B cell (primary cell): ENCODE measurements around the gene DNAJC4. TPM values are rescaled to one million over a fixed set of nuclear protein-coding genes. Genes with fewer than 3 reads are reported as not detected.

Experiments used
- ATAC-seq: fragments of 200-7000 bp; cut with Tn5 transposase; one replicate; pipeline ENCODE4 v1.10.0; 2021; ENCODE audit warnings: low read depth, mild to moderate bottlenecking, moderate number of reproducible peaks, moderate library complexity
- CTCF ChIA-PET: fragments of 350-600 bp; sonication (Branson Sonifier 250); formaldehyde crosslinking; loops from one replicate; lab custom pipeline; 2021; ENCODE audit warnings: antibody characterized with exemption, inconsistent platforms; lab: Charles Lee
- POLR2A ChIA-PET: fragments of 350-600 bp; sonication (Branson Sonifier 250); formaldehyde crosslinking; loops from one replicate; lab custom pipeline; 2021; ENCODE audit warnings: antibody characterized with exemption; lab: Charles Lee
- DNase-seq: peaks from one replicate; pipeline ENCODE4 v3.0.0; 2013
- H2AFZ ChIP-seq: 2 replicates; pipeline ENCODE4 v1.6.1; 2012; ENCODE audit warnings: mild to moderate bottlenecking, low read depth, low read length; ENCODE audit not compliant: insufficient read depth, poor library complexity, severe bottlenecking
- H3K27ac ChIP-seq, 2 donors: 1 replicate in 1 of 2; 2 replicates in 1 of 2; pipeline ENCODE4 v1.5.1; 2012 to 2013; ENCODE audit warnings: low read length in 2 of 2, mild to moderate bottlenecking in 2 of 2, moderate library complexity in 1 of 2
- H3K27me3 ChIP-seq, 4 experiments: fragments of 200-600 bp in 1 of 4; sonication (generic) in 1 of 4; replicated peaks in 1 of 4; 1 replicate in 2 of 4; 2 replicates in 2 of 4; pipeline versions ENCODE4 v1.6.1 to v1.7.0; 2013 to 2016; ENCODE audit warnings: low read length in 3 of 4, mild to moderate bottlenecking in 2 of 4, mixed read lengths in 1 of 4, moderate library complexity in 1 of 4; ENCODE audit not compliant: insufficient read depth in 4 of 4, control insufficient read depth in 3 of 4; ENCODE audit errors: control extremely low read depth in 1 of 4
- H3K36me3 ChIP-seq, 2 experiments: replicated peaks in 1 of 2; 1 replicate in 1 of 2; 2 replicates in 1 of 2; pipeline versions ENCODE4 v1.6.1 to v1.7.1; 2013; ENCODE audit warnings: low read length in 1 of 2; ENCODE audit not compliant: insufficient read depth in 2 of 2, control insufficient read depth in 1 of 2; ENCODE audit errors: control extremely low read depth in 1 of 2, extremely low read depth in 1 of 2
- H3K4me1 ChIP-seq, 2 donors: fragments of 200-600 bp in 1 of 2; sonication (generic) in 1 of 2; 1 replicate in 1 of 2; 2 replicates in 1 of 2; pipeline versions ENCODE4 v1.5.1 to v1.6.1; 2013 to 2017; ENCODE audit warnings: low read length in 2 of 2; ENCODE audit not compliant: control insufficient read depth in 2 of 2, insufficient read depth in 2 of 2
- H3K4me2 ChIP-seq: replicated peaks from 2 replicates; pipeline ENCODE3; 2012; ENCODE audit warnings: mild to moderate bottlenecking, low read depth, low read length; ENCODE audit not compliant: poor library complexity, severe bottlenecking
- H3K4me3 ChIP-seq, 5 experiments: fragments of 200-600 bp in 1 of 5; sonication (generic) in 1 of 5; 1 replicate in 3 of 5; 2 replicates in 2 of 5; pipeline versions ENCODE4 v1.5.1 to v1.7.0; 2011 to 2016; ENCODE audit warnings: low read length in 4 of 5, mild to moderate bottlenecking in 4 of 5, low read depth in 2 of 5, control low read depth in 1 of 5, moderate library complexity in 1 of 5; ENCODE audit not compliant: insufficient read depth in 1 of 5; ENCODE audit errors: control extremely low read depth in 1 of 5, extremely low read depth in 1 of 5
- H3K79me2 ChIP-seq: fragments of 200-600 bp; sonication (generic); one replicate; pipeline ENCODE4 v1.6.0; 2016; ENCODE audit warnings: low read length; ENCODE audit not compliant: control insufficient read depth, insufficient read depth
- H3K9ac ChIP-seq: fragments of 200-600 bp; sonication (generic); 2 replicates; pipeline ENCODE4 v1.6.1; 2017; ENCODE audit warnings: mild to moderate bottlenecking, low read length, moderate library complexity
- H3K9me3 ChIP-seq, 3 donors: one replicate each; pipeline versions ENCODE4 v1.6.1 to v1.7.1; 2013; ENCODE audit warnings: low read length in 2 of 3; ENCODE audit not compliant: control insufficient read depth in 2 of 3, insufficient read depth in 1 of 3; ENCODE audit errors: control extremely low read depth in 1 of 3
- H4K20me1 ChIP-seq: 2 replicates; pipeline ENCODE4 v1.6.0; 2012; ENCODE audit warnings: mild to moderate bottlenecking, low read length; ENCODE audit not compliant: insufficient read depth, control insufficient read depth, poor library complexity, severe bottlenecking
- H3K27ac Mint-ChIP-seq: one replicate; pipeline ENCODE4 v1.8.0; 2021; ENCODE audit warnings: mixed read lengths
- H3K27me3 Mint-ChIP-seq: one replicate; pipeline ENCODE4 v1.8.0; 2021; ENCODE audit warnings: mixed read lengths
- H3K4me1 Mint-ChIP-seq: one replicate; pipeline ENCODE4 v1.8.0; 2021; ENCODE audit warnings: mixed read lengths
- H3K4me3 Mint-ChIP-seq: one replicate; pipeline ENCODE4 v1.8.0; 2021; ENCODE audit warnings: mixed read lengths
- H3K9me3 Mint-ChIP-seq: one replicate; pipeline ENCODE4 v1.8.0; 2022; ENCODE audit warnings: mixed read lengths; ENCODE audit not compliant: insufficient read depth
- EZH2 ChIP-seq: IDR thresholded peaks from 2 replicates; pipeline ENCODE4 v1.6.1; 2012; ENCODE audit warnings: borderline replicate concordance, low read depth, mild to moderate bottlenecking, moderate library complexity, low read length; ENCODE audit not compliant: insufficient read depth, poor library complexity, severe bottlenecking
- WGBS: methylation state at CpG from one replicate; pipeline ENCODE4 v1.1.5; 2013; ENCODE audit warnings: missing lambda C conversion rate; ENCODE audit not compliant: insufficient coverage; 5-methylcytosine and 5-hydroxymethylcytosine counted together
- intact Hi-C: fragments of 100-400 bp; cut with micrococcal nuclease; formaldehyde crosslinking; loops from one replicate; pipeline ENCODE4 v1.10.0; 2022
- polyA plus RNA-seq: library from polyadenylated mRNA; depleted of rRNA; stranded (reverse); fragments of >200 nt; gene quantifications from 2 replicates; pipeline ENCODE4 v1.2.3, GENCODE V29; 2012
- total RNA-seq, 2 donors: library from RNA; stranded (reverse); fragments of 120-200 nt in 1 of 2; gene quantifications; 1 replicate in 1 of 2; 2 replicates in 1 of 2; pipeline versions ENCODE4 v1.2.3 to v1.2.4, GENCODE V29; 2013 to 2022
- TF ChIP-seq, protein P1 (sequence below): fragments of 200-600 bp; IDR thresholded peaks from one replicate; pipeline ENCODE4 v1.8.0; 2022; ENCODE audit warnings: antibody characterized with exemption, mild to moderate bottlenecking

DNAJC4 gene
- total and polyA plus RNA-seq, 2 donors (not counting 1 experiment from before 2014, with no cell fraction given) = 74.4 to 105 TPM

DNA sequence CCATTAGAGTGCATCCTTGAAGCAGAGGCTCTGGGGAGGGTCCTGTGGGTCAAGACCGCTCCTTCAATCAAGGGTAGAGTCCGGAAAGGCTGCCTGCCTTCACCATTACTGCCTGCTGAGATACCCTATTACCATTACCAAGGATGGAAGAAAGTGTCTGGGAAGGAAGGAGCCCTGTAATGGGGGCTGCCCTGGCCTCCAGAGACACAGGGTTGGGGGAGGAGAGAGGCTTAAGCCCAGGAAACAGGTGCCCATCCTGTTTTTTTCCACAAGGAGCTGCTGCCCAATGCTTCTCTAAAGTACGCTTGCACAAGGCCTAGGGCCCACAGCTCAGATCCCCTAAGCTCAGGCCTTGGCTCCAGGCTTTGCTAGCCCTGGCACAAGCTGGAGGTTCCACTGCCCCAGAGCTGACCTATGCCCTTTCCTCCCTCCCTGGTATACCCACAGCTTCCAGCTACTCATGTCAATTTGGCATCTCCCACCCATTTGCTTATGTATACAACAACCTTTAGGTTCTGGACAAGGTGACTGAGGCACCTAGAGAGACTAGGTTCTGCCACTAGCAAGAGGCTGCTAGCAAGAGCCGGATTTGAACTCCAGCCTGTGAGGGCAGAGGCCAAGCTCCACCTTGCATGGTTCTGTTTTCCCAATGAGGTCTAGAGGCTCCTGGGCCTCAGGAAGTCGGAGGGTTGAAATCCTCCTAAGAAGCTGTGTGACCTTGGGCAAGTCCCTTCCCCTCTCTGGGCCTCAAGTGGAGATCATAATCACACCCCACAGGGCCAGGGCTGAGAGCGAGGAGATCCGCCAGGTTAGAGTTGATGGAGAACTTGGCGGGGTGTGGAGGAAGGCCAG is 19.4 kb downstream of the DNAJC4 start:
- Histone ChIP-seq H3K4me2 (no peak overlapping the region), H3K79me2 (peaks cover 4% of the 10 kb centered on the region), H3K4me1 (peaks cover 26 to 50% of the 10 kb centered on the region in 2 donors), H3K4me3 (no peak overlapping the region), H3K36me3 (no peaks in the 10 kb centered on the region), H2AFZ (no peak overlapping the region), H3K9me3 (no peaks in the 10 kb centered on the region), H3K9ac (no peak overlapping the region), H3K27ac (no peak overlapping the region), H3K27me3 (no peaks in the 10 kb centered on the region), H4K20me1 (no peaks in the 10 kb centered on the region)
- ChIA-PET CTCF (interaction anchor here (0.7 to 10.4 kb wide), 14 partner anchors 8 to 55 kb away, joined by 3 to 141 read pairs (median 6); partner anchors contain the start of genes CATSPERZ, DNAJC4, FERMT3 and FKBP2), POLR2A (interaction anchor here (0.6 to 1.8 kb wide), 7 partner anchors 9 to 68 kb away, joined by 3 to 5 read pairs (median 3); partner anchors contain the start of genes FKBP2 and PRDX5)
- no peaks in the 10 kb centered on the region for H3K9me3 Mint-ChIP-seq
- intact Hi-C loops = no loop called here
- H3K27ac Mint-ChIP-seq = peak overlapping the region; percentile 20
- WGBS = 81% methylated on average over 4 of the region's 8 CpGs
- TF ChIP-seq, protein P1, sequence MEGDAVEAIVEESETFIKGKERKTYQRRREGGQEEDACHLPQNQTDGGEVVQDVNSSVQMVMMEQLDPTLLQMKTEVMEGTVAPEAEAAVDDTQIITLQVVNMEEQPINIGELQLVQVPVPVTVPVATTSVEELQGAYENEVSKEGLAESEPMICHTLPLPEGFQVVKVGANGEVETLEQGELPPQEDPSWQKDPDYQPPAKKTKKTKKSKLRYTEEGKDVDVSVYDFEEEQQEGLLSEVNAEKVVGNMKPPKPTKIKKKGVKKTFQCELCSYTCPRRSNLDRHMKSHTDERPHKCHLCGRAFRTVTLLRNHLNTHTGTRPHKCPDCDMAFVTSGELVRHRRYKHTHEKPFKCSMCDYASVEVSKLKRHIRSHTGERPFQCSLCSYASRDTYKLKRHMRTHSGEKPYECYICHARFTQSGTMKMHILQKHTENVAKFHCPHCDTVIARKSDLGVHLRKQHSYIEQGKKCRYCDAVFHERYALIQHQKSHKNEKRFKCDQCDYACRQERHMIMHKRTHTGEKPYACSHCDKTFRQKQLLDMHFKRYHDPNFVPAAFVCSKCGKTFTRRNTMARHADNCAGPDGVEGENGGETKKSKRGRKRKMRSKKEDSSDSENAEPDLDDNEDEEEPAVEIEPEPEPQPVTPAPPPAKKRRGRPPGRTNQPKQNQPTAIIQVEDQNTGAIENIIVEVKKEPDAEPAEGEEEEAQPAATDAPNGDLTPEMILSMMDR = no peak
- no peak for TF ChIP-seq EZH2
- peaks cover 33% of the 10 kb centered on the region for H3K4me1 Mint-ChIP-seq
- H3K27me3 Mint-ChIP-seq = no peaks in the 10 kb centered on the region
- DNase-seq (no peak), ATAC-seq (no peak)
- H3K4me3 Mint-ChIP-seq = peak overlapping the region; percentile 59
